ENCODE results near the gene WIPI1.

DNA sequence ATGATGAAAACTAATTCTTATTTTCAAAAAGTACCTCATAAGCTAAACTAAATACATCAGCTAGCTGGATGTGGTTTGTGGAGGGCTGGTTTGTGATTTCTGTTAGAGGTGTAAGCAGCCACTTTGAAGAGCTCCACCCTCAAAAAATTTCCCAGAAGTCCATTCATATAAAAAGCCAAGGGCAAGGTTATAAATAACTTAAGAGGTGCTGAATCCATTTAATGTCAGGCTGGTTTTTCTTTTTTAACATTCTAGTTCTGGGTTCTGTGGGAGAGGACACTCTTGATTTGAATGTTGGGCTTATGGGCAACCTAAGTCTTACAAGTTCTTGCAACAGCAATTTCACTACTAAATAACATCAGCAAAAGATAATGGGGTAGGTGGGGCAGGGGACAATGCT is 3.4 kb upstream of the WIPI1 start:
- TF ChIP-seq, protein P1, sequence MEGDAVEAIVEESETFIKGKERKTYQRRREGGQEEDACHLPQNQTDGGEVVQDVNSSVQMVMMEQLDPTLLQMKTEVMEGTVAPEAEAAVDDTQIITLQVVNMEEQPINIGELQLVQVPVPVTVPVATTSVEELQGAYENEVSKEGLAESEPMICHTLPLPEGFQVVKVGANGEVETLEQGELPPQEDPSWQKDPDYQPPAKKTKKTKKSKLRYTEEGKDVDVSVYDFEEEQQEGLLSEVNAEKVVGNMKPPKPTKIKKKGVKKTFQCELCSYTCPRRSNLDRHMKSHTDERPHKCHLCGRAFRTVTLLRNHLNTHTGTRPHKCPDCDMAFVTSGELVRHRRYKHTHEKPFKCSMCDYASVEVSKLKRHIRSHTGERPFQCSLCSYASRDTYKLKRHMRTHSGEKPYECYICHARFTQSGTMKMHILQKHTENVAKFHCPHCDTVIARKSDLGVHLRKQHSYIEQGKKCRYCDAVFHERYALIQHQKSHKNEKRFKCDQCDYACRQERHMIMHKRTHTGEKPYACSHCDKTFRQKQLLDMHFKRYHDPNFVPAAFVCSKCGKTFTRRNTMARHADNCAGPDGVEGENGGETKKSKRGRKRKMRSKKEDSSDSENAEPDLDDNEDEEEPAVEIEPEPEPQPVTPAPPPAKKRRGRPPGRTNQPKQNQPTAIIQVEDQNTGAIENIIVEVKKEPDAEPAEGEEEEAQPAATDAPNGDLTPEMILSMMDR (IDR thresholded peaks at IDR 0.05) = no peak
- no peak for TF ChIP-seq POLR2A (IDR thresholded peaks at IDR 0.05)

Data from suprapubic skin (tissue), 3 donors.